A549 (cell line): Measurements from ENCODE around the gene CEACAM7. TPM values are rescaled to one million over a fixed set of nuclear protein-coding genes. Genes with fewer than 3 reads are reported as not detected.
"Not testable (repeated sequence)": the region's sequence is repeated elsewhere in the genome, so short reads cannot be mapped to it uniquely, and the experiment has no call there.

ENCODE experiments used
- ATAC-seq, 2 experiments: fragments of 200-7000 bp in 1 of 2; fragments of >200 bp in 1 of 2; cut with Nextera tagmentation in 1 of 2; cut with Tn5 transposase in 1 of 2; 3 replicates each; pipeline versions ENCODE4 v1.8.0 to v1.9.1; 2018 to 2020; ENCODE audit warnings: mild to moderate bottlenecking in 1 of 2, moderate library complexity in 1 of 2
- CTCF ChIA-PET: fragments of 300-600 bp; sonication (Branson Sonifier 250); formaldehyde crosslinking; extraction: SDS; loops from one replicate; lab custom pipeline; 2021; ENCODE audit warnings: antibody characterized with exemption, inconsistent platforms; lab: Yijun Ruan, JAX
- POLR2A ChIA-PET: fragments of 350-600 bp; formaldehyde crosslinking; extraction: SDS; loops from one replicate; lab custom pipeline; 2021; ENCODE audit warnings: antibody characterized with exemption, inconsistent platforms; lab: Yijun Ruan, JAX
- DNase-seq, 2 experiments: peaks; one replicate each; pipeline versions ENCODE4 v3.0.0 to v3.0.0-alpha.2; 2011 to 2016; ENCODE audit warnings: low read depth in 1 of 2, low spot score in 1 of 2
- FAIRE-seq: peaks from 2 replicates; lab custom pipeline; 2011; peaks lifted over from hg19 to GRCh38; lab: Jason Lieb, UNC
- H3K27ac ChIP-seq, 2 experiments: fragments of >200 bp; sonication (Bioruptor Twin); formaldehyde crosslinking; 3 replicates each; pipeline ENCODE4 v1.5.1; 2016 to 2017
- H3K4me1 ChIP-seq: fragments of >200 bp; sonication (Bioruptor Twin); formaldehyde crosslinking; 3 replicates; pipeline ENCODE4 v1.6.1; 2016
- H3K4me2 ChIP-seq: fragments of >200 bp; sonication (Bioruptor Twin); formaldehyde crosslinking; 3 replicates; pipeline ENCODE4 v1.6.1; 2016
- H3K4me3 ChIP-seq: fragments of >200 bp; sonication (Bioruptor Twin); formaldehyde crosslinking; 3 replicates; pipeline ENCODE4 v1.5.1; 2016
- H3K9me3 ChIP-seq: fragments of >200 bp; sonication (Bioruptor Twin); formaldehyde crosslinking; 3 replicates; pipeline ENCODE4 v1.6.1; 2016
- CHD2 ChIP-seq: fragments of 150-350 bp; IDR thresholded peaks from 2 replicates; pipeline ENCODE4 v1.6.1; 2014; ENCODE audit warnings: low read length; ENCODE audit not compliant: partially characterized antibody
- EHMT2 ChIP-seq: fragments of 200-600 bp; sonication (generic); IDR thresholded peaks from 2 replicates; pipeline ENCODE4 v1.6.1; 2016; ENCODE audit warnings: antibody characterized with exemption, low read depth, mild to moderate bottlenecking, moderate library complexity
- ESRRA ChIP-seq: fragments of 150-350 bp; IDR thresholded peaks from 2 replicates; pipeline ENCODE4 v1.6.1; 2014; ENCODE audit warnings: mild to moderate bottlenecking, low read length, borderline replicate concordance
- KDM5A ChIP-seq: fragments of 200-600 bp; sonication (generic); IDR thresholded peaks from 2 replicates; pipeline ENCODE4 v1.6.1; 2016; ENCODE audit warnings: antibody characterized with exemption, mild to moderate bottlenecking
- MAX ChIP-seq: IDR thresholded peaks from 2 replicates; pipeline ENCODE4 v1.6.1; 2012
- NPAS2 ChIP-seq: fragments of 250-450 bp; sonication (Bioruptor Pico); IDR thresholded peaks from 2 replicates; pipeline ENCODE4 v1.8.0; 2022; ENCODE audit warnings: mild to moderate bottlenecking, moderate library complexity, borderline replicate concordance
- POLR2A ChIP-seq: IDR thresholded peaks from 2 replicates; pipeline ENCODE4 v1.6.1; 2012; ENCODE audit warnings: mild to moderate bottlenecking, low read length
- POLR2AphosphoS2 ChIP-seq: conservative IDR thresholded peaks from 2 replicates; pipeline ENCODE4 v1.6.1; 2012; ENCODE audit warnings: low read length, improper control_type of control experiment, inconsistent platforms
- RCOR1 ChIP-seq: fragments of 150-350 bp; IDR thresholded peaks from 2 replicates; pipeline ENCODE4 v1.6.1; 2014; ENCODE audit warnings: antibody characterized with exemption, low read length, low read depth
- RNF2 ChIP-seq: fragments of 200-600 bp; sonication (generic); IDR thresholded peaks from 2 replicates; pipeline ENCODE4 v1.6.1; 2016; ENCODE audit warnings: low read depth, mild to moderate bottlenecking, antibody characterized with exemption, moderate library complexity, borderline replicate concordance
- SMC3 ChIP-seq: fragments of >200 bp; sonication (Bioruptor Twin); formaldehyde crosslinking; IDR thresholded peaks from 3 replicates; pipeline ENCODE4 v1.6.1; 2018; ENCODE audit warnings: inconsistent platforms
- TFCP2L1 ChIP-seq: fragments of 250-450 bp; sonication (Bioruptor Pico); IDR thresholded peaks from 2 replicates; pipeline ENCODE4 v1.5.0; 2021; ENCODE audit warnings: mild to moderate bottlenecking
- TP53 ChIP-seq: fragments of 250-450 bp; sonication (Bioruptor Pico); IDR thresholded peaks from 2 replicates; pipeline ENCODE4 v1.5.0; 2021; ENCODE audit warnings: mild to moderate bottlenecking, moderate library complexity
- ZC3H11A ChIP-seq: fragments of 450-650 bp; IDR thresholded peaks from 2 replicates; pipeline ENCODE4 v1.6.1; 2014; ENCODE audit warnings: antibody characterized with exemption, mild to moderate bottlenecking
- ZFP36 ChIP-seq: fragments of 450-650 bp; IDR thresholded peaks from 2 replicates; pipeline ENCODE4 v1.6.1; 2014; ENCODE audit warnings: borderline replicate concordance; ENCODE audit not compliant: partially characterized antibody
- ZSCAN20 ChIP-seq: fragments of 250-450 bp; sonication (Bioruptor Pico); IDR thresholded peaks from 2 replicates; pipeline ENCODE4 v1.8.0; 2022; ENCODE audit warnings: mild to moderate bottlenecking, moderate library complexity
- WGBS: methylation state at CpG from one replicate; pipeline ENCODE4 v1.1.6; 2017; ENCODE audit errors: missing lambda C conversion rate; 5-methylcytosine and 5-hydroxymethylcytosine counted together
- polyA plus RNA-seq, 4 experiments: library from polyadenylated mRNA; depleted of rRNA in 3 of 4; stranded (reverse); fragments of >200 nt; fragmentation: RNase III in 1 of 4; extraction: RNeasy Plus Mini Kit Qiagen cat#74134 plus additional on column Dnase treatment in 1 of 4; gene quantifications; 2 replicates in 3 of 4; 3 replicates in 1 of 4; pipeline ENCODE4 v1.2.3, GENCODE V29; 2011 to 2017
- TF ChIP-seq, protein P1 (sequence below): IDR thresholded peaks from 2 replicates; pipeline ENCODE4 v1.6.1; 2012; ENCODE audit warnings: low read depth, borderline replicate concordance

Gene CEACAM7
- polyA plus RNA-seq, 2 of the 4 experiments (the other 2 are of a cell fraction), result 0.05 TPM; not detected in 1

- no peaks in the 10 kb centered on the region for H3K4me1 ChIP-seq
- CTCF ChIA-PET, result interaction anchor here (0.8 to 6.7 kb wide), 5 partner anchors 25 to 103 kb away, joined by 3 to 44 read pairs (median 4); no protein-coding TSS in a partner anchor
Measured at GRCh38 chr19:41666075-41666474, 22.0 kb downstream of the CEACAM7 start.

GRCh38 chr19:41657157-41657556 is 30.9 kb downstream of the CEACAM7 start:
- DNase-seq (no peak), ATAC-seq (no peak), FAIRE-seq (no peak)
- no peak overlapping the region for H3K4me2 ChIP-seq
- POLR2A ChIA-PET, result no interaction called here
- CTCF ChIA-PET, result interaction anchor here (0.6 to 12.6 kb wide), 14 partner anchors 9 to 1579 kb away, joined by 3 to 212 read pairs (median 6); partner anchors contain the start of gene CEACAM5
- TF ChIP-seq, protein P1, sequence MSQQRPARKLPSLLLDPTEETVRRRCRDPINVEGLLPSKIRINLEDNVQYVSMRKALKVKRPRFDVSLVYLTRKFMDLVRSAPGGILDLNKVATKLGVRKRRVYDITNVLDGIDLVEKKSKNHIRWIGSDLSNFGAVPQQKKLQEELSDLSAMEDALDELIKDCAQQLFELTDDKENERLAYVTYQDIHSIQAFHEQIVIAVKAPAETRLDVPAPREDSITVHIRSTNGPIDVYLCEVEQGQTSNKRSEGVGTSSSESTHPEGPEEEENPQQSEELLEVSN, result no peak
- TF ChIP-seq NPAS2 (CRISPR knock-in tag), result no peak
- no peak for TF ChIP-seq MAX
- TF ChIP-seq ZFP36, result no peak
- TF ChIP-seq EHMT2, result no peak
- TF ChIP-seq RCOR1, result no peak
- TF ChIP-seq POLR2A, result no peak
- TF ChIP-seq SMC3, result no peak
- peaks cover 5% of the 10 kb centered on the region; the same call in 1 of the 3 replicates for H3K9me3 ChIP-seq
- no peak overlapping the region for H3K27ac ChIP-seq
- 5% methylated on average over 2 of the region's 2 CpGs for WGBS
- H3K4me1 ChIP-seq, result no peaks in the 10 kb centered on the region
- H3K4me3 ChIP-seq, result no peak overlapping the region

More at GRCh38 chr19:41666075-41666474, 22.0 kb downstream of the CEACAM7 start:
- Histone ChIP-seq H3K9me3 (peaks cover 53% of the 10 kb centered on the region), H3K27ac (no peak overlapping the region), H3K4me3 (no peak overlapping the region), H3K4me2 (no peak overlapping the region)
- FAIRE-seq (no peak), ATAC-seq (no peak), DNase-seq (no peak)
- 7% methylated on average over 2 of the region's 2 CpGs for WGBS
- TF ChIP-seq KDM5A, result peak; percentile 82
- TF ChIP-seq TFCP2L1, result no peak
- TF ChIP-seq ZSCAN20 (CRISPR knock-in tag), result no peak
- TF ChIP-seq POLR2AphosphoS2, result no peak
- TF ChIP-seq RNF2, result no peak
- POLR2A ChIA-PET, result no interaction called here

GRCh38 chr19:41656756-41657155 is 31.3 kb downstream of the CEACAM7 start:
- H3K9me3 ChIP-seq, ATAC-seq, FAIRE-seq, POLR2A ChIA-PET, H3K4me1 ChIP-seq, H3K4me3 ChIP-seq, H3K27ac ChIP-seq, DNase-seq, H3K4me2 ChIP-seq: not testable (repeated sequence)
- CTCF ChIA-PET, result interaction anchor here (0.6 to 12.6 kb wide), 15 partner anchors 9 to 1579 kb away, joined by 3 to 212 read pairs (median 5); partner anchors contain the start of gene CEACAM5
- WGBS, result 0% methylated on average over 2 of the region's 2 CpGs

- no peak for DNase-seq
- no peak for TF ChIP-seq TP53
- no peak for TF ChIP-seq ESRRA
- TF ChIP-seq CHD2, result no peak
- TF ChIP-seq TFCP2L1, result no peak
- TF ChIP-seq ZC3H11A, result no peak
- Histone ChIP-seq H3K4me1 (no peaks in the 10 kb centered on the region), H3K9me3 (peaks cover 3% of the 10 kb centered on the region; the same call in 1 of the 3 replicates), H3K4me2 (no peak overlapping the region), H3K4me3 (no peak overlapping the region), H3K27ac (no peak overlapping the region)
- ChIA-PET CTCF (interaction anchor here (0.5 to 12.6 kb wide), 18 partner anchors 12 to 544 kb away, joined by 3 to 212 read pairs (median 8); partner anchors contain the start of gene CEACAM5), POLR2A (no interaction called here)
- FAIRE-seq, result no peak
- WGBS, result 20% methylated on average over 5 of the region's 5 CpGs
- ATAC-seq, result no peak
Measured at GRCh38 chr19:41652250-41652649, 35.8 kb downstream of the CEACAM7 start.
